ENCODE results near the gene ZSCAN31. TPM values are rescaled to one million over a fixed set of nuclear protein-coding genes. Genes with fewer than 3 reads are reported as not detected.

ZSCAN31 gene
- total RNA-seq, 1 donor = 1.3 TPM

DNA sequence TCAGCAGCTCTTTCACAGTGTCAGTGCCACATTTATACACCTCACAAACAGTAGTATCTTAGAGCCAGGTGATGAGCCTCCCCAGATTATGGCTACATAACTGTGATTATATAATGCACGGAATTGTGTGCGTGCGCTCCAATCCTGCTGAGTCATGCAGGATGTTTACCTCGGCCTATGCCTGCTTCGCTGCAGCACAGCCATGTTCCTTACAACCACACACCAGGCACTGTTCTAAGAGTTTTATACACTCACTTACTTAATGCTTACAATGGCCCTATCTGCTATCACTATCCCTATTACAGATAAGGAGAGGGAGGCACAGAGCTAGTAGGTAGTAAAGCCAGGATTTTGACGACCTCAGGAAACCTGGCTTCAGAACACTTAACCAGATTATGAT is 21.1 kb upstream of the ZSCAN31 start:
- Histone ChIP-seq H3K27me3 (ENCODE audit: insufficient read depth, low read length) (no peaks in the 10 kb centered on the region), H3K4me3 (ENCODE audit: low read length) (no peak overlapping the region), H3K4me1 (ENCODE audit: insufficient read depth, low read length) (peaks cover 22% of the 10 kb centered on the region), H3K9me3 (ENCODE audit: low read depth, low read length) (no peaks in the 10 kb centered on the region)

DNA sequence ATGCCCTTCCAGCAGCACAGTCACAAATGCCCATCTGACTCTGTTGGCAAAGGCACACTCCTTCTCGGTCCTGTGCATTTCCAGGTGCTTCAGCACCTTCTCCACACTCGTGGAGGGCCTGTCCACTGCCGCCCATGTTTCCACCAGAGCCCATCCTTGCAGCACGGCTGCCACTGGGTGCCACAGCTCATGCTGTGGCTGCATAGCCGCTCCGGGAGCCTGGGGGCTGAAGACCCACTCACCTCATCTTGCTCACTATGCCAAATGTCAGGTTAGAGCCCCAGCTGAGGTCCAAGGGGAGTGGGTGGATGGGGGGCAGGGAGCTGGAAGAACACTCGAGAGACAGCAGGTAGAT is 20.7 kb upstream of the ZSCAN31 start:
- Histone ChIP-seq H3K4me1 (ENCODE audit: insufficient read depth, low read length) (peaks cover 22% of the 10 kb centered on the region), H3K4me3 (ENCODE audit: low read length) (no peak overlapping the region), H3K27me3 (ENCODE audit: insufficient read depth, low read length) (no peaks in the 10 kb centered on the region), H3K9me3 (ENCODE audit: low read depth, low read length) (no peaks in the 10 kb centered on the region)

DNA sequence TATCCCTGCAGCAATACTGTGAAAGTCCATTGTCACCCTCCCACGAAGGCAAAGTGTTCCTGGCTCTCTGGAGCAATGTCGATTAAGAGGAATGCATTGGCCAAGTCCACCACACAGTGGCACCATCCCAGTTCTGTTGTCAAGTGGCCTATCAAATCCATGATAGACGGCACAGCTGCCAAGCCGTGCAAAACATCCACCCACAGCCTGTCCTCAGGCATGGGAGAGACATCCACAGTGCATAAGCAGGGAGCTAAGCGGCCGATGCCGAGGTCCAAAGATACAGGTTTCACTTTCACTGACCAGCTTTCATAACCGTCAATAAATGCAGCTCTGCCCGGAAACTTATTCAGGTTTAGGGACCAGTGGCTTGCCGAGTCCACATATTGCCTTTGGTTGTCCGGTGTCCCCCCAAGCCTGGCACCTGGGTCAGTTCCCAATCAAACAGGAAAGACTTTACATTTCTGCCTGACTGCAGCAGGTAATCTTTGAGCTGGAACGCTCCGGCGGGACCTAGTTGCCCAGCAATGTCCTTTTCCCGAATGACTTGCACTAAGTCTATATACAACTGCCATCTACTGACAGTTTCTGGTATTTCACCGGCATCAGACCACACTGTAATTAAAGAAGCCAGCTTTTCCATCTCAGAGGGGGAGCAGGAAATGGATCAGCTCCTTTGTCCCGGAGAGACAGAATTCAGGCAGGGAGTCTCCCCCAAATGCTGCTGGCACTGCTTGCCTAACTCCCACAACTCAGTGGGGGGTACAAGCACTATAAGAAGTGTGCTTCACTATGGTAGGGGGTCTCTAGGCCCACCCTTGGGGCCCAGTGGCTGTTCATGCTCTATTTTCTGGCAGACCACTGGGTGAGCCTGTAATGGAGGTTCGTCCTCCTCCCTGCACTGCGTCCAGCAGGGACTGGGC is 20.1 kb upstream of the ZSCAN31 start:
- Histone ChIP-seq H3K4me1 (ENCODE audit: insufficient read depth, low read length) (peaks cover 27% of the 10 kb centered on the region), H3K4me3 (ENCODE audit: low read length) (peak overlapping the region; percentile 65), H3K9me3 (ENCODE audit: low read depth, low read length) (no peaks in the 10 kb centered on the region), H3K27me3 (ENCODE audit: insufficient read depth, low read length) (no peaks in the 10 kb centered on the region)

DNA sequence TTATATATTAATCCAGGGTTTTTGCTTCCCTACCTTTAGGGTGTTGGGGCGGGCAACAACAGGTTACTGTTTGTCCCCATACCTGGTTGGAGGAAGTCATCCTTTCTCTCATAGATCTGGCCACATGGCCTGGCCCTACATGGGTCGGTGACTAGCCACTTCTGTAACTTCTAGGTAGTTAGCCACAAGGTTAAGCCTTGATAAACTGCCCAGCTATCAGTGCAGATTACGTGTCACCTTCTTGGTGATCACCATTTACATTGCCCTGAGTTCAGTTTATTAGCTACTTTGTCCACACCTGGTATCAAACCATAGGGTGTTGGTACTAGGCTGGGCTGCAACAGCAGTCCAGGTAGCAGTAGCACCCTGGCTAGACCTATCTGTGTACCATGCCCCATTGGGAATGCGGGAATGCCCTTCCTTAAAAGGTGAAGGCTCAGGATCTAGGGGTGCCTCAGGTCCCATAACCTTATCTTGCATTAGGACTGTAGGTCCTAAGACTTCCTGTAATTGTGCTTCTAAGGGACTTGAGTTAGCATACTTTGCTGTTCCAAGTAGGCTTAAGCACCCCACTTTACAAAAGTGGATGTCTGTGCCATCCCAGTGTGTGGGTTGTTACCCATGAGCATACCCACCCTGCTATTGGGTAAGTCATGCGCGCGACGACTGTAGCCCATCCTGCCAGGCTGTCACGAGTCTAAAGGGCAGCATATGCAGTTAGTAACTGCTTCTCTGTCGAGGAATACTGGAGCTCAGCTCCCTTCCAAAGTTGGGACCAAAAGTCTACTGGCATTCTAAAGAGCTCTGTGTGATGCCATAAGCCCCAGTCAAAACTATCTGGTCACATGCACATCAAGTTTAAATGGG is 19.0 kb upstream of the ZSCAN31 start:
- H3K9me3 ChIP-seq (ENCODE audit: low read depth, low read length) = no peaks in the 10 kb centered on the region
- H3K4me1 ChIP-seq (ENCODE audit: insufficient read depth, low read length) = peaks cover 35% of the 10 kb centered on the region
- no peak overlapping the region for H3K4me3 ChIP-seq (ENCODE audit: low read length)
- H3K27me3 ChIP-seq (ENCODE audit: insufficient read depth, low read length) = no peaks in the 10 kb centered on the region

DNA sequence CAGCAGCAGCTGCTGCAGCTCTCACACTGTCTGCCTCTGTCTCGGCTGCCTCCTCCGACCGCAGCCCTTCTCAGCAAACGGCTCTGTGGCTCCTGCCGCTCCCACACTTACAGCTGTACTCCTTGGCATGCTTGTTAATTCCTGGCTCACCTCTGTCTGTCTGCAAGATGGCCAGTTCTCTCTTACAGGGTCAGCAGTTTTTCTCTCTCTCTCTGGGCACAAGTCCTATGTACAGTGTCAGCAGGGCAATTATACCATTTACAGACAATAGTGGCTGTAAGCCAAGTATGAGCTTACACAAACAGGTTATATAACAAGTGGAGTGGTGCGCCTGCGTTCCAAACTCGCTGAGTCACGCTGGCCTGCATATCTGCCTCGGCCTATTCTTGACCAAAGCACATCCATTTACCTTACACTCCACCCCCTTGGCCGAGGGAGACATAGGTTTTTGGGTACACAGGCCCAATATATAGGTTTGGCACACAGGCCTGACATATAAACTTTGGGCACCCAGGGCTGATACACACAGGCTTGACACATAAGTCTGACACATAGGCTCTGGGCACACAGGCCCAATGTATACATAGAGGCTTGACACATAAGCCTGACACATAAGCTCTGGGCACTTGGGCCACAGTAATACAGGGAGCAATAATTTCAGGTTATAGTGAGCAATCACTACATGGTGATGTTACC is 18.2 kb upstream of the ZSCAN31 start:
- Histone ChIP-seq H3K9me3 (ENCODE audit: low read depth, low read length) (no peaks in the 10 kb centered on the region), H3K4me3 (ENCODE audit: low read length) (no peak overlapping the region), H3K27me3 (ENCODE audit: insufficient read depth, low read length) (no peaks in the 10 kb centered on the region), H3K4me1 (ENCODE audit: insufficient read depth, low read length) (peaks cover 35% of the 10 kb centered on the region)

DNA sequence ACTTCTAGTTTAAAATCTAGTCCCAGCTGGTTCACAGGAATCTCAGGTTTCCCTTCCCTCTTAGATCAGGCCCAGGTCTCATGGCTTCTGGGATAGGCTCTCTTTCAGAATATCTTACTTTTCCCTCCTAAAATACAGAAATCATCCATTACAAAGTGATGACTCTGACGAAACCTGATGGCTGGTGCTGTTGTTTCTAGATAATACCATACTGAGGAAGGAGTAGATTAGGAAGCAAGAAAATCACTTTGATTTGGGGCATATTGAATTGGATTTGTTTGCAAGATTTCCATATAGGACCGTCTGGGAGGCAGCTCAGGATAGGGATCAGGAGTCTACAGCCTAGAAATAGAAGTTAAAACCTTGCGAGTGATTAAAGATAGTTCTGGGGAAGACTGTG is 17.4 kb upstream of the ZSCAN31 start:
- no peak overlapping the region for H3K4me3 ChIP-seq (ENCODE audit: low read length)
- no peaks in the 10 kb centered on the region for H3K9me3 ChIP-seq (ENCODE audit: low read depth, low read length)
- H3K4me1 ChIP-seq (ENCODE audit: insufficient read depth, low read length) = peaks cover 35% of the 10 kb centered on the region

DNA sequence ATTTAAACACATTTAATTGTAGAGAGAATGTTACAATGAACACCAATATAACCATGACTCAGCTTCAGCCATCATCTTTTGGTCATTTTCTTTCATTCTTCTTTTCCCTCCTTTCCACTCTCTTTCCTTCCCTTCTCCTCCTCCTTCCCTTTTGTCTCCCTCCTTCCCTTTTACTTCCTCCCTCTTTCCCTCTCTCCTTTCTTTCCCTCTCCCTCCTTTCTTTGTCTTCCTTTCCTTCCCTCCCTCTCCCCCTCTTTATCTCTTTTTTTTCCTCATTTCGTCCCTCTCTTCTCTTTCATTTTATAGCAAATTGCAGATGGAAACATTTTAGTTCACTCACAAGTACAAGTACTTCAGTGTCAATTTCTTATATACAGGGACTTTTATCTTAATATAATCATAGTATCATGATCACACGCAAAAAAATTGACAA is 15.6 kb upstream of the ZSCAN31 start:
- H3K4me3 ChIP-seq (ENCODE audit: low read length) = no peak overlapping the region
- H3K27me3 ChIP-seq (ENCODE audit: insufficient read depth, low read length) = no peaks in the 10 kb centered on the region
- peaks cover 27% of the 10 kb centered on the region for H3K4me1 ChIP-seq (ENCODE audit: insufficient read depth, low read length)
- H3K9me3 ChIP-seq (ENCODE audit: low read depth, low read length) = no peaks in the 10 kb centered on the region

More for the DNA sequence above, 17.4 kb upstream of the ZSCAN31 start:
- no peaks in the 10 kb centered on the region for H3K27me3 ChIP-seq (ENCODE audit: insufficient read depth, low read length)

DNA sequence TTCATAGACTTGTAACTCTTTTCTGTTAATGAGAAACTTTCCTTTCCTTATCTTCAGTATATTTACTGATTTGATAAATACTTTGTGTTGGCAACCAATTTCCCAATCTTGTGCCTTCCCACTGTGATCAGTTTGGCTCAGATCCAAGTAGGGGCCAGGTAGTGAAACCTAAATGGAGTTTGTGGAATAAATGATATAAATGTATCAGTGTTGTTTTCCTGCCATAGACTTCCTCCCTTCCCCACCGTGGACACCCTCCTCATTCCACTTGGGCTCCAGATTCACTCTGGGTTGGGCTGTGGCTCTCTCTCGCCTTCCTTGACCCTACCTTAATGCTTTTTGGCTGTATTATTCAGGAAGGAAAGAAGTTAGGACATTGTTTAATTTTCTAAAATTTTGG is 15.1 kb upstream of the ZSCAN31 start:
- H3K4me3 ChIP-seq (ENCODE audit: low read length) = no peak overlapping the region
- no peaks in the 10 kb centered on the region for H3K9me3 ChIP-seq (ENCODE audit: low read depth, low read length)
- peaks cover 2% of the 10 kb centered on the region for H3K27me3 ChIP-seq (ENCODE audit: insufficient read depth, low read length)
- peaks cover 23% of the 10 kb centered on the region for H3K4me1 ChIP-seq (ENCODE audit: insufficient read depth, low read length)

DNA sequence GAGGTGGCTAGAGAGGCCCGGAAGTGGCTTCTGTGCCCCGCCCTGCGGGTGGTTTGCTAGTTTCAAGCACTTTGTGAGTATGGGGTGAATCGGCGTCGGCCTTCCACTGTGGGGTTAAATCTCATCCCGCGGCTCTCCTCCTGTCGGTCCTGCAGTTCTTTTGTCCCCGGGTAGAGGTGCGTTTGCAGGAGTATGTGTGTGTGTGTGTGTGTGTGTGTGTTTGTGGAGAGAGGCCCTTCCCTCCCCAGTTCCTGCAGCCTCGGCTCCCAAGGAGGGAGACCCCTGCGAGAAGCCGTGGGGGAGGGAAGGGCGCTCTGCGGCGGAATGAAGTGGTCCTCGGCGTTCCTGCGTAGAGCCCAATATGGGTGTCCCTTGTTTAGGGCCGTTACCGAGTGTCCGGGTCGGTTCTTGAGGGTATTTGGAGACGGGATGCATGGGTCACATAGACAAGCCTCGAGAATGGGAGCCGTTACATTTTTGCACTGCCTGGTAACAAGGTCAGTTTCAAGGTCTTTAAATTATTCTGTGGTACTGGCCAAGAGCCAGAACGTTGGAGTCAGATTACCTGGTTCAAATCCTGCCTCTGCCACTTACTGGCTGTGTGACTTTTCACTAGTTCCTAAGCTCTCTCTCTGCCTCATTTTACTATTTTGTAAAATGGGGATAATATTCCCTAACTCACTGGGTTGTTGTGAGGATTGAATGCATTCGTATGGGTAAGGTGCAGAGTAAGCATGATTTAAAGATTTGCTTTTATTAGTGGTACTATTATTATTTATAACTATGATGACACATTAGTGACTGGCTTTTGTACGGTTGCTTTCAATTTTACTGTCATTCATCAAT is 14.2 kb upstream of the ZSCAN31 start, which contains the start of gene ZKSCAN3:
TSS of gene ZKSCAN3 (plus strand) at position 56 of the 846 bp plus-strand sequence. CDS start 9,640 bp downstream, outside the sequence.
- H3K4me1 ChIP-seq (ENCODE audit: insufficient read depth, low read length) = peaks cover 15% of the 10 kb centered on the region
- H3K4me3 ChIP-seq (ENCODE audit: low read length) = peak within 1 kb of the TSS; percentile 73
- peaks cover 10% of the 10 kb centered on the region for H3K27me3 ChIP-seq (ENCODE audit: insufficient read depth, low read length)
- no peaks in the 10 kb centered on the region for H3K9me3 ChIP-seq (ENCODE audit: low read depth, low read length)

DNA sequence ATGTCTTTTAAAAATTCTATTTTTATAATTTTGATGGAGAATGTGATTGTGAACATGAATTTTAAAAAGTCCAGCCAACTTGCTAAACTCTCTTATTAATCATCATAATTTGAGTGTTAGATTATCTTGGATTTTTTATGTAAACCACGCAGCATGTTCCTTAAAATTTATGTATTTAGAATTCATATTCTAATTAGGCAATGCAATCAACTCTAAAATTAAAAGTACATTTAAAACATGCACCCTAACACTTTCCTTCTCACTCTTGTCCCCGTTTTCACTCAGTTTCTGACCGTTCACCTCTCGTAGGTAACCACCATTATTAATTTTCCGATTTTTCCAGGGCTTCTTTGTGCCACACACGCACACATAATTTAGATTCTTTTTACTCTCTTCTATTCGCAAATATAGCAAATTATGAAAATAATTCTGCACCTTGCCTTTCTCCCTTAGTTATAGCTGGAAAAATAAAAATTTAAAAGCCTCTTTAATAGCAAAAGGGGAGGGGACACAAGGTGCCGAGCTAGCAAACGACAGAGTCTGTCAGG is 13.5 kb upstream of the ZSCAN31 start:
- Histone ChIP-seq H3K4me1 (ENCODE audit: insufficient read depth, low read length) (peaks cover 13% of the 10 kb centered on the region), H3K4me3 (ENCODE audit: low read length) (peak overlapping the region; percentile 73), H3K27me3 (ENCODE audit: insufficient read depth, low read length) (peaks cover 10% of the 10 kb centered on the region), H3K9me3 (ENCODE audit: low read depth, low read length) (no peaks in the 10 kb centered on the region)

DNA sequence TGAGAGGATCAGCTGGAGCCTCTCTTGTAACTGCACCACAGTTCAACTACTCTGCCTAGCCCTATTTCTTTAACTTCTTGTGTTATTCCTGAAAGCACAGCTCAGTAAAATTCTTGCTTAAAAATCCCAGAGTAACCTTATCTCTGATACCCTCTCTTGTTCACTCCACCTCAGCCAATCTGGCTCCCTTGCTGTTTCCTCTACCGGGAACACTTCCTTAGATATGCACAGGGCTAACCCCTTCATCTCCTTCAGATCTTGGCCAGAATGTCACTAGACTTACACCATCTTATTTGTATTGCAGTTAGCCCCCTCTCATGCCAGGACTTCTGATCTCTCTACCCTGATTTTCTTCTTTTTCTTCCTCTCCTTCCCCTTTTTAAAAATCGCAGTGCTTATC is 11.2 kb upstream of the ZSCAN31 start:
- no peak overlapping the region for H3K4me3 ChIP-seq (ENCODE audit: low read length)
- peaks cover 10% of the 10 kb centered on the region for H3K27me3 ChIP-seq (ENCODE audit: insufficient read depth, low read length)
- no peaks in the 10 kb centered on the region for H3K9me3 ChIP-seq (ENCODE audit: low read depth, low read length)
- H3K4me1 ChIP-seq (ENCODE audit: insufficient read depth, low read length) = peaks cover 13% of the 10 kb centered on the region

DNA sequence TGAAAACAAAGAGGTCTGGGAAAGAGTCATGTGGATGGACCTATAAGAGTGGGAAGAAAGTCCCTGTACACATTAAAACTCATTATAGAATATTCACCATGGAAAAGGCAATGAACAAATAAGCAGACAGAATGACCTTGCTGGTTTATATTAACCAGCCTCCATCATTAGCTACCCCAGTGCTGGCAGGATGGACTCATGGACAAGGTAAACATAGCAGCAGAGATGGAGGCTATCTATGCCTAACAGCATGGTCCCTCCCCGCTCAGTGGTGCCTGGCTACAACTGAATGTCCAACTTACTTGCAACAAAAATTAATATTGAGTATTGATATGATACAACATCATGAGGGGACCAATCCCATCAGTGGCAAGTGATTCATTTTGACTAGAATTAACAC is 9.3 kb upstream of the ZSCAN31 start:
- Histone ChIP-seq H3K4me3 (ENCODE audit: low read length) (no peak overlapping the region), H3K9me3 (ENCODE audit: low read depth, low read length) (peaks cover 6% of the 10 kb centered on the region), H3K4me1 (ENCODE audit: insufficient read depth, low read length) (peaks cover under 1% of the 10 kb centered on the region), H3K27me3 (ENCODE audit: insufficient read depth, low read length) (peaks cover 10% of the 10 kb centered on the region)

DNA sequence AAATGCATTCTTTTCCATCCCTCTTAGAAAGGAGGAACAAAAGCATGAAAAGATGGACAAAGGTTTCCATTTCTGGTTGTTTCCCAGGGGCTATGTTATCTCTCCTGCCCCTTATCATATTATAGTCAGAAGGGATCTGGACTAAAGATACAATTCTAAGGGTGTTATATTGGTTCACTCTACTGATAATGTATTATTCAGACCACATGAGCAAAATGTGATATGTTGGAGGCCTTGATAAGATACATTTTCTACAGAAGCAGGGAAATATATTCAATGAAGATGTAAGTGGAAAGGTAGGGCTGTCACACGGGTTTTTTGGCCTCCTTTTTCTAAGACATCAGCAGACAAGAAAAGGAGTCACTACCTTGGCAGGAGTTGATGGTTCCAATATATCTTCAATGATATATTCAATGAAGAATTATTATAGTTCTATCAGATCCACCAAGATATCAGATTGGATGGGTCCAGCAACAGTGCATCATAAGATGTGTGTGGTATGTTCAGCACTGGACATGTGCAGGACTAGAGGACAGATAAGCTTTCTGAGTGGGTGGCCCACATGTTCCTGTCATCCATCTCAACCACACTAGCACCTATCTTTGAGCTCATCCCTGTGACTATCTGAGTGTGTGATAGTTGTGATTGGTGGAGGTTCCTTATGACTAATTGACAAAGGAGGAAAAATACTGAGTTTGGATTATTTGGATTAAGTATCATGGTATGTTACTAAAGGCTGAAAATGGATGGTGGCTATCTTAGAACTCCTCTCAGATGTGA is 8.1 kb upstream of the ZSCAN31 start:
- H3K9me3 ChIP-seq (ENCODE audit: low read depth, low read length) = peaks cover 9% of the 10 kb centered on the region
- H3K4me1 ChIP-seq (ENCODE audit: insufficient read depth, low read length) = no peaks in the 10 kb centered on the region
- no peak overlapping the region for H3K4me3 ChIP-seq (ENCODE audit: low read length)
- peaks cover 10% of the 10 kb centered on the region for H3K27me3 ChIP-seq (ENCODE audit: insufficient read depth, low read length)

Measured in mononuclear cell (primary cell).